Astrocyte of the cerebellum (primary cell): ENCODE results near the gene KRT14.
"Not testable (repeated sequence)": the region's sequence is repeated elsewhere in the genome, so short reads cannot be mapped to it uniquely, and the experiment has no call there.

Source experiments
- DNase-seq: peaks from one replicate; pipeline ENCODE4 v3.0.0-alpha.2; 2011; ENCODE audit warnings: low read depth
- H3K4me3 ChIP-seq: 2 replicates; pipeline ENCODE4 v1.5.1; 2011; ENCODE audit warnings: mild to moderate bottlenecking, low read depth, low read length, moderate library complexity
- CTCF ChIP-seq: IDR thresholded peaks from 2 replicates; pipeline ENCODE4 v1.5.1; 2012; ENCODE audit warnings: low read length, low read depth, moderate library complexity, mild to moderate bottlenecking; ENCODE audit errors: missing control alignments
- in situ Hi-C: cut with HindIII; loops from 2 replicates; pipeline ENCODE4 v1.10.0; 2017; ENCODE audit warnings: low sequenced_read_pairs

Gene KRT14

GRCh38 chr17:41625602-41626001 is 38.9 kb upstream of the KRT14 start:
- TF ChIP-seq CTCF: no peak
- no peak for DNase-seq
- H3K4me3 ChIP-seq: no peak overlapping the region
- in situ Hi-C loops: no loop called here

GRCh38 chr17:41624208-41625101 is 37.8 kb upstream of the KRT14 start, which contains the start of gene KRT17:
TSS of gene KRT17 (minus strand) at chr17:41624575. CDS start at chr17:41624509, 66 bp downstream.
- in situ Hi-C loops: no loop called here
- TF ChIP-seq CTCF: no peak
- no peak for DNase-seq
- no peak within 1 kb of the TSS for H3K4me3 ChIP-seq

GRCh38 chr17:41623184-41623861 is 36.6 kb upstream of the KRT14 start:
- in situ Hi-C loops: not testable (repeated sequence)

GRCh38 chr17:41622340-41623183 is 35.9 kb upstream of the KRT14 start:
- in situ Hi-C loops, H3K4me3 ChIP-seq, DNase-seq: not testable (repeated sequence)

More at GRCh38 chr17:41623184-41623861, 36.6 kb upstream of the KRT14 start:
- not testable (repeated sequence) for H3K4me3 ChIP-seq, DNase-seq

- DNase-seq: no peak
- in situ Hi-C loops: no loop called here
- no peak overlapping the region for H3K4me3 ChIP-seq
- no peak for TF ChIP-seq CTCF
Observed at GRCh38 chr17:41621916-41622315, 35.2 kb upstream of the KRT14 start.

- H3K4me3 ChIP-seq, in situ Hi-C loops: not testable (repeated sequence)
Observed at GRCh38 chr17:41621435-41621817, 34.7 kb upstream of the KRT14 start.

GRCh38 chr17:41620583-41621434 is 34.1 kb upstream of the KRT14 start:
- in situ Hi-C loops: no loop called here
- H3K4me3 ChIP-seq: no peak overlapping the region
- no peak for TF ChIP-seq CTCF

More at GRCh38 chr17:41621435-41621817, 34.7 kb upstream of the KRT14 start:
- DNase-seq: not testable (repeated sequence)

GRCh38 chr17:41619927-41620582 is 33.4 kb upstream of the KRT14 start:
- DNase-seq, H3K4me3 ChIP-seq, in situ Hi-C loops: not testable (repeated sequence)

More at GRCh38 chr17:41620583-41621434, 34.1 kb upstream of the KRT14 start:
- DNase-seq: no peak
